ENCODE data around the gene UQCRC1.

The UQCRC1 gene

GRCh38 chr3:48593337-48593736 is 16.1 kb downstream of the UQCRC1 start:
- no peak overlapping the region for H3K4me3 ChIP-seq (ENCODE audit: low read depth in 1 of 2, low read length in 1 of 2)
- no peak overlapping the region for H3K27ac ChIP-seq
- H3K36me3 ChIP-seq: peaks cover 19% of the 10 kb centered on the region
- no peak for TF ChIP-seq CTCF (IDR thresholded peaks at IDR 0.05)
- peaks cover 85% of the 10 kb centered on the region for H3K27me3 ChIP-seq
- H3K4me1 ChIP-seq (ENCODE audit: control insufficient read depth in 1 of 2, insufficient read depth in 1 of 2, low read depth in 1 of 2, low read length in 1 of 2): no peaks in the 10 kb centered on the region
- H3K9me3 ChIP-seq: no peaks in the 10 kb centered on the region

GRCh38 chr3:48592519-48593087 is 16.8 kb downstream of the UQCRC1 start:
- no peak for TF ChIP-seq CTCF (IDR thresholded peaks at IDR 0.05)
- Histone ChIP-seq H3K27me3 (peaks cover 92% of the 10 kb centered on the region), H3K4me1 (ENCODE audit: control insufficient read depth in 1 of 2, insufficient read depth in 1 of 2, low read depth in 1 of 2, low read length in 1 of 2) (no peaks in the 10 kb centered on the region), H3K36me3 (peaks cover 11% of the 10 kb centered on the region), H3K27ac (no peak overlapping the region), H3K9me3 (no peaks in the 10 kb centered on the region), H3K4me3 (ENCODE audit: low read depth in 1 of 2, low read length in 1 of 2) (no peak overlapping the region)

GRCh38 chr3:48591886-48592518 is 17.4 kb downstream of the UQCRC1 start:
- Histone ChIP-seq H3K27me3 (peaks cover 92% of the 10 kb centered on the region), H3K4me1 (ENCODE audit: control insufficient read depth in 1 of 2, insufficient read depth in 1 of 2, low read depth in 1 of 2, low read length in 1 of 2) (no peaks in the 10 kb centered on the region)

GRCh38 chr3:48591436-48591835 is 18.0 kb downstream of the UQCRC1 start:
- Histone ChIP-seq H3K4me1 (ENCODE audit: control insufficient read depth in 1 of 2, insufficient read depth in 1 of 2, low read depth in 1 of 2, low read length in 1 of 2) (no peaks in the 10 kb centered on the region), H3K27ac (no peak overlapping the region), H3K27me3 (peaks cover 88% of the 10 kb centered on the region), H3K9me3 (no peaks in the 10 kb centered on the region), H3K4me3 (ENCODE audit: low read depth in 1 of 2, low read length in 1 of 2) (no peak overlapping the region), H3K36me3 (no peaks in the 10 kb centered on the region)
- no peak for TF ChIP-seq CTCF (IDR thresholded peaks at IDR 0.05)

More at GRCh38 chr3:48591886-48592518, 17.4 kb downstream of the UQCRC1 start:
- Histone ChIP-seq H3K4me3 (ENCODE audit: low read depth in 1 of 2, low read length in 1 of 2) (no peak overlapping the region), H3K27ac (no peak overlapping the region), H3K36me3 (peaks cover 5% of the 10 kb centered on the region), H3K9me3 (no peaks in the 10 kb centered on the region)
- TF ChIP-seq CTCF (IDR thresholded peaks at IDR 0.05): no peak

GRCh38 chr3:48588230-48588629 is 21.2 kb downstream of the UQCRC1 start:
- no peak overlapping the region for H3K27ac ChIP-seq
- no peak for TF ChIP-seq CTCF (IDR thresholded peaks at IDR 0.05)
- peaks cover 56% of the 10 kb centered on the region for H3K27me3 ChIP-seq
- no peaks in the 10 kb centered on the region for H3K4me1 ChIP-seq (ENCODE audit: control insufficient read depth in 1 of 2, insufficient read depth in 1 of 2, low read depth in 1 of 2, low read length in 1 of 2)
- H3K4me3 ChIP-seq (ENCODE audit: low read depth in 1 of 2, low read length in 1 of 2): no peak overlapping the region
- no peaks in the 10 kb centered on the region for H3K36me3 ChIP-seq
- H3K9me3 ChIP-seq: no peaks in the 10 kb centered on the region
